Hepatocyte (in vitro differentiated cells): ENCODE data around the gene ALDH1L1. TPM values are rescaled to one million over a fixed set of nuclear protein-coding genes. Genes with fewer than 3 reads are reported as not detected.

Experiments used
- DNase-seq: peaks from one replicate; pipeline ENCODE4 v3.0.0-alpha.2; 2016; ENCODE audit warnings: low spot score
- H2AFZ ChIP-seq: fragments of 200-600 bp; sonication (generic); 2 replicates; pipeline ENCODE4 v1.6.0; 2016; ENCODE audit warnings: antibody characterized with exemption, mild to moderate bottlenecking
- H3K27ac ChIP-seq: fragments of 200-600 bp; sonication (generic); 2 replicates; pipeline ENCODE4 v1.5.1; 2016; ENCODE audit warnings: mild to moderate bottlenecking
- H3K27me3 ChIP-seq: fragments of 200-600 bp; sonication (generic); 2 replicates; pipeline ENCODE4 v1.6.1; 2016
- H3K36me3 ChIP-seq: fragments of 200-600 bp; sonication (generic); replicated peaks from 2 replicates; pipeline ENCODE4 v1.5.1; 2016; ENCODE audit warnings: low read depth; ENCODE audit not compliant: insufficient read depth
- H3K4me1 ChIP-seq: fragments of 200-600 bp; sonication (generic); 2 replicates; pipeline ENCODE4 v1.5.1; 2016; ENCODE audit warnings: mild to moderate bottlenecking, moderate library complexity; ENCODE audit not compliant: insufficient read depth
- H3K4me2 ChIP-seq: fragments of 200-600 bp; sonication (generic); 2 replicates; pipeline ENCODE4 v1.6.0; 2016
- H3K4me3 ChIP-seq: fragments of 200-600 bp; sonication (generic); 2 replicates; pipeline ENCODE4 v1.5.1; 2016; ENCODE audit warnings: mild to moderate bottlenecking
- H3K79me2 ChIP-seq: fragments of 200-600 bp; sonication (generic); 2 replicates; pipeline ENCODE4 v1.6.0; 2017; ENCODE audit warnings: mild to moderate bottlenecking
- H3K9me2 ChIP-seq: fragments of 200-600 bp; sonication (generic); replicated peaks from 2 replicates; pipeline ENCODE4 v1.6.0; 2017; ENCODE audit warnings: mild to moderate bottlenecking; ENCODE audit not compliant: insufficient read depth
- H3K9me3 ChIP-seq: fragments of 200-600 bp; sonication (generic); 2 replicates; pipeline ENCODE4 v1.5.1; 2016; ENCODE audit warnings: low read depth, mild to moderate bottlenecking
- H4K20me1 ChIP-seq: fragments of 200-600 bp; sonication (generic); 2 replicates; pipeline ENCODE4 v1.6.0; 2016; ENCODE audit warnings: mild to moderate bottlenecking; ENCODE audit not compliant: insufficient read depth, poor library complexity, severe bottlenecking
- EZH2 ChIP-seq: fragments of 200-600 bp; sonication (generic); IDR thresholded peaks from 2 replicates; pipeline ENCODE4 v1.6.1; 2016; ENCODE audit warnings: antibody characterized with exemption, mild to moderate bottlenecking, borderline replicate concordance
- EZH2phosphoT487 ChIP-seq: fragments of 200-600 bp; sonication (generic); IDR thresholded peaks from one replicate; pipeline ENCODE4 v1.6.1; 2018; ENCODE audit warnings: antibody characterized with exemption, mild to moderate bottlenecking, low read depth, moderate library complexity; ENCODE audit not compliant: unreplicated experiment, severe bottlenecking
- WGBS: methylation state at CpG from one replicate; pipeline ENCODE4 v1.1.6; 2016; ENCODE audit warnings: low lambda C conversion rate; ENCODE audit errors: missing lambda C conversion rate; 5-methylcytosine and 5-hydroxymethylcytosine counted together
- polyA plus RNA-seq: library from polyadenylated mRNA; unstranded; fragments of >200 nt; fragmentation: Nextera tagmentation; extraction: Ambion mirVana; gene quantifications from 2 replicates; pipeline ENCODE4 v1.2.1, GENCODE V29; 2016
- total RNA-seq: library from RNA; depleted of rRNA; stranded (reverse); fragments of >200 nt; gene quantifications from 2 replicates; pipeline ENCODE4 v1.2.3, GENCODE V29; 2014
- TF ChIP-seq, protein P1 (sequence below): fragments of 200-600 bp; sonication (generic); IDR thresholded peaks from 2 replicates; pipeline ENCODE4 v1.5.1; 2016; ENCODE audit warnings: antibody characterized with exemption, mild to moderate bottlenecking; ENCODE audit not compliant: poor library complexity

Gene ALDH1L1
- total and polyA plus RNA-seq, 2 experiments from 2014 or later, result 15.9 to 22.6 TPM

DNA sequence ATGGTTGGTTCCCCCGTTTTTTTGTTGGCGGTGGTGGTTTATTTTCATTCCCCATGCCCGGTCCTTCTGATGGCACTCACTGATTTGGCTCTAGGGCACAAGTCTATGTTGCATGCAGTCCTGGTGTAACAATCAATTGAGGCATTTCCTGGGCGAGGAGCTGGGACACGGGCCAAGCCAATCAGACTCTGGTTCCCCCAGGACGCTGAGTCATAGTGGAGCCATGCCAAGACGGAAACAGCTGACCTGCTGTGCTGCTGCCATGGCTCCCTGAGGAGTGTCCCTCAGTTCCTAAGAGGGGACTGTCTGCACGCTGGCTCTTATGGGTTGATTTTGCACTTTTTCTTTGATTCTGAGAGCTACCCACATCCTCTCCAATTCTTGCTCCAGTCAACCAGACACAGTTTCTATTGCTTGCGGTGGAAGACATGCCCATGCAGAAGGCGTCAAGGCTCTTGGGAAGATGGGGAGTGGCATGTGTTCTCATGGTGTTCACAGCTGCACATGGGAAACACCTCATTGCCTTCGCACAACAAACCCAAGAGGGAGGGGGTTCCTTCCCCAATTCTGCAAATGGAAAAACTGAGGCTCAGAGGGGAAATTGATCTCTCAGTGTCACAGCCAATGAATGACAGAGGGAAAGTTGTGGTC, 28.3 kb upstream of the ALDH1L1 start:
- Histone ChIP-seq H3K36me3 (no peaks in the 10 kb centered on the region), H2AFZ (no peak overlapping the region), H3K4me2 (no peak overlapping the region), H4K20me1 (no peaks in the 10 kb centered on the region), H3K4me1 (peaks cover 5% of the 10 kb centered on the region), H3K9me2 (no peaks in the 10 kb centered on the region), H3K4me3 (no peak overlapping the region), H3K79me2 (no peaks in the 10 kb centered on the region), H3K27ac (no peak overlapping the region), H3K9me3 (no peaks in the 10 kb centered on the region), H3K27me3 (no peaks in the 10 kb centered on the region)
- no peak for TF ChIP-seq EZH2
- TF ChIP-seq, protein P1, sequence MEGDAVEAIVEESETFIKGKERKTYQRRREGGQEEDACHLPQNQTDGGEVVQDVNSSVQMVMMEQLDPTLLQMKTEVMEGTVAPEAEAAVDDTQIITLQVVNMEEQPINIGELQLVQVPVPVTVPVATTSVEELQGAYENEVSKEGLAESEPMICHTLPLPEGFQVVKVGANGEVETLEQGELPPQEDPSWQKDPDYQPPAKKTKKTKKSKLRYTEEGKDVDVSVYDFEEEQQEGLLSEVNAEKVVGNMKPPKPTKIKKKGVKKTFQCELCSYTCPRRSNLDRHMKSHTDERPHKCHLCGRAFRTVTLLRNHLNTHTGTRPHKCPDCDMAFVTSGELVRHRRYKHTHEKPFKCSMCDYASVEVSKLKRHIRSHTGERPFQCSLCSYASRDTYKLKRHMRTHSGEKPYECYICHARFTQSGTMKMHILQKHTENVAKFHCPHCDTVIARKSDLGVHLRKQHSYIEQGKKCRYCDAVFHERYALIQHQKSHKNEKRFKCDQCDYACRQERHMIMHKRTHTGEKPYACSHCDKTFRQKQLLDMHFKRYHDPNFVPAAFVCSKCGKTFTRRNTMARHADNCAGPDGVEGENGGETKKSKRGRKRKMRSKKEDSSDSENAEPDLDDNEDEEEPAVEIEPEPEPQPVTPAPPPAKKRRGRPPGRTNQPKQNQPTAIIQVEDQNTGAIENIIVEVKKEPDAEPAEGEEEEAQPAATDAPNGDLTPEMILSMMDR, result no peak
- TF ChIP-seq EZH2phosphoT487, result no peak
- DNase-seq, result peak; percentile 54
- WGBS, result 79% methylated on average over 11 of the region's 11 CpGs

DNA sequence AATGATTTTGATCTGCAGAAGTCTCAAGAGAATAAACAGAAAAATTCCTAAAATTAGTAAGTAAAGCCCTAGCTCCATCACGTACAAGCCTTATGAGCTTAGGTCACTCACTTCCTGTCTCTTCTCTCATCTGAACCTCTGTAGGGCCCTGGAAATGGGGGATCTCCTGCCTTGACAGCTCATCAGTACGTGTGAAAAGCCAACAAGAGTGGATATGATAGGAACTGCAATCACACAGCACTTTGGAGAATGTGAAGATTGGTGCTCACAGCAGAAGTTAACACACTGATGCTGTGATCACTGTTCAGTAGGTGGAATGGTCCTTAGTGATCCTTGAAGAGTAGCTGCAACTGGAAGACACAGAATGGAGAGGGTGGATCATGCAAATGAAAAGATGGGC, 27.8 kb upstream of the ALDH1L1 start:
- TF ChIP-seq EZH2phosphoT487 (no peak), EZH2 (no peak)
- TF ChIP-seq, protein P1, result no peak
- Histone ChIP-seq H3K36me3 (no peaks in the 10 kb centered on the region), H3K9me2 (no peaks in the 10 kb centered on the region), H3K9me3 (no peaks in the 10 kb centered on the region), H3K79me2 (no peaks in the 10 kb centered on the region), H3K4me2 (no peak overlapping the region), H3K4me3 (no peak overlapping the region), H3K4me1 (no peaks in the 10 kb centered on the region), H3K27ac (no peak overlapping the region), H4K20me1 (no peaks in the 10 kb centered on the region), H3K27me3 (no peaks in the 10 kb centered on the region), H2AFZ (no peak overlapping the region)
- WGBS, result 83% methylated on average over 2 of the region's 2 CpGs
- DNase-seq, result no peak

DNA sequence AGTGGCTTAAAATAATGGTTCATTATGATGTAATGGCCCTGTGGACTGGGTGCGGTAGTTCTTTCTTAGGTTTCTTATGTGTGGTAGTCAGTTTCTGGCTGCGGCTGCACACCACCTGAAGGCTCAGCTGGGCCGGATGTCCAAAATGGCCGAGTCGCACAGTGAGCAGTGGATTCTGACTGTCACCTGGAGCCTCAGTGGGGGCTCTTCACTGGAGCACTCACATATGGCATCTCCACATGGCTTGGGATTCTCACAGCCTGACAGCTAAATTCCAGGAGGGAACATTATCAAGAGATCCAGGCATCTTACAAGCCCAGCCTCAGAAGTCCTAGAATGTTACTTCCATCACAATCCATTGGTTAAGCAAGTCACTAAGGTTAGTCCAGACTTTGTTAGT, 26.8 kb upstream of the ALDH1L1 start:
- no peak overlapping the region for H3K4me2 ChIP-seq
- no peaks in the 10 kb centered on the region for H3K4me1 ChIP-seq
- H2AFZ ChIP-seq, result no peak overlapping the region
- H3K79me2 ChIP-seq, result no peaks in the 10 kb centered on the region
- H3K4me3 ChIP-seq, result no peak overlapping the region
- 81% methylated on average over 5 of the region's 5 CpGs for WGBS
- H3K9me2 ChIP-seq, result no peaks in the 10 kb centered on the region
- no peaks in the 10 kb centered on the region for H4K20me1 ChIP-seq
- H3K27me3 ChIP-seq, result no peaks in the 10 kb centered on the region
- TF ChIP-seq EZH2 (no peak), EZH2phosphoT487 (no peak)
- TF ChIP-seq, protein P1, result no peak
- no peak for DNase-seq
- no peaks in the 10 kb centered on the region for H3K36me3 ChIP-seq
- no peak overlapping the region for H3K27ac ChIP-seq
- no peaks in the 10 kb centered on the region for H3K9me3 ChIP-seq
